ENCODE measurements around the gene PSMG4. TPM values are rescaled to one million over a fixed set of nuclear protein-coding genes. Genes with fewer than 3 reads are reported as not detected.

The PSMG4 gene
- polyA plus RNA-seq, 1 donor (not counting 4 experiments of a cell fraction or from before 2014, with no cell fraction given), result 16.3 TPM

- H3K27me3 ChIP-seq (ENCODE audit: control insufficient read depth, extremely low read depth, insufficient read depth, low read length), result no peaks in the 10 kb centered on the region
- no peaks in the 10 kb centered on the region for H3K9me3 ChIP-seq (ENCODE audit: control insufficient read depth, low read depth, low read length)
- no peaks in the 10 kb centered on the region for H4K20me1 ChIP-seq (ENCODE audit: control insufficient read depth, extremely low read depth, insufficient read depth, low read length)
- dilution Hi-C loops (cut with MboI; ENCODE audit: extremely low pct_ligation_motif_present, low sequenced_read_pairs), result no loop called here
- FAIRE-seq (no peak), DNase-seq (ENCODE audit: low read depth, low spot score) (no peak)
- no peak overlapping the region for H3K27ac ChIP-seq (ENCODE audit: control insufficient read depth, insufficient read depth, low read length)
- no peaks in the 10 kb centered on the region for H3K79me2 ChIP-seq (ENCODE audit: control insufficient read depth, insufficient read depth, low read length)
- no peak overlapping the region for H3K9ac ChIP-seq (ENCODE audit: control insufficient read depth, extremely low read depth, insufficient read depth, low read length)
- TF ChIP-seq EZH2 (IDR thresholded peaks at IDR 0.05; ENCODE audit: low read length) (no peak), CTCF (optimal IDR thresholded peaks at IDR 0.05 in 1 of 3, IDR thresholded peaks at IDR 0.05 in 1 of 3, conservative IDR thresholded peaks at IDR 0.05 in 1 of 3; ENCODE audit: extremely low read depth in 1 of 3, insufficient read depth in 2 of 3, low read length in 3 of 3) (no peak)
- H3K4me1 ChIP-seq (ENCODE audit: control insufficient read depth, extremely low read depth, insufficient read depth, low read length), result peaks cover 9% of the 10 kb centered on the region
- H3K4me3 ChIP-seq (ENCODE audit: control insufficient read depth in 2 of 3, extremely low read depth in 1 of 3, insufficient read depth in 2 of 3, low read depth in 1 of 3, low read length in 3 of 3), result no peak overlapping the region
- H2AFZ ChIP-seq (ENCODE audit: control insufficient read depth, low read length), result no peak overlapping the region
- H3K36me3 ChIP-seq (ENCODE audit: control insufficient read depth in 2 of 2, extremely low read depth in 1 of 2, insufficient read depth in 2 of 2, low read length in 2 of 2), result peaks cover 0 to 2% of the 10 kb centered on the region in 2 experiments
- no peaks in the 10 kb centered on the region for H3K9me1 ChIP-seq (ENCODE audit: control insufficient read depth, extremely low read depth, insufficient read depth, low read length)
- H3K4me2 ChIP-seq (ENCODE audit: control insufficient read depth, extremely low read depth, insufficient read depth, low read depth, low read length), result no peak overlapping the region
Observed at GRCh38 chr6:3308106-3308505, 49.4 kb downstream of the PSMG4 start.

- Histone ChIP-seq H3K9me3 (ENCODE audit: control insufficient read depth, low read depth, low read length) (no peaks in the 10 kb centered on the region), H2AFZ (ENCODE audit: control insufficient read depth, low read length) (no peak overlapping the region), H3K36me3 (ENCODE audit: control insufficient read depth in 2 of 2, extremely low read depth in 1 of 2, insufficient read depth in 2 of 2, low read length in 2 of 2) (peaks cover 0 to 2% of the 10 kb centered on the region in 2 experiments), H3K79me2 (ENCODE audit: control insufficient read depth, insufficient read depth, low read length) (no peaks in the 10 kb centered on the region), H3K4me3 (ENCODE audit: control insufficient read depth in 2 of 3, extremely low read depth in 1 of 3, insufficient read depth in 2 of 3, low read depth in 1 of 3, low read length in 3 of 3) (no peak overlapping the region), H3K27me3 (ENCODE audit: control insufficient read depth, extremely low read depth, insufficient read depth, low read length) (no peaks in the 10 kb centered on the region), H3K9ac (ENCODE audit: control insufficient read depth, extremely low read depth, insufficient read depth, low read length) (no peak overlapping the region), H3K4me2 (ENCODE audit: control insufficient read depth, extremely low read depth, insufficient read depth, low read depth, low read length) (no peak overlapping the region), H3K4me1 (ENCODE audit: control insufficient read depth, extremely low read depth, insufficient read depth, low read length) (peaks cover 9% of the 10 kb centered on the region), H3K27ac (ENCODE audit: control insufficient read depth, insufficient read depth, low read length) (no peak overlapping the region), H4K20me1 (ENCODE audit: control insufficient read depth, extremely low read depth, insufficient read depth, low read length) (no peaks in the 10 kb centered on the region), H3K9me1 (ENCODE audit: control insufficient read depth, extremely low read depth, insufficient read depth, low read length) (no peaks in the 10 kb centered on the region)
- TF ChIP-seq CTCF (optimal IDR thresholded peaks at IDR 0.05 in 1 of 3, IDR thresholded peaks at IDR 0.05 in 1 of 3, conservative IDR thresholded peaks at IDR 0.05 in 1 of 3; ENCODE audit: extremely low read depth in 1 of 3, insufficient read depth in 2 of 3, low read length in 3 of 3) (no peak), EZH2 (IDR thresholded peaks at IDR 0.05; ENCODE audit: low read length) (no peak)
- DNase-seq (ENCODE audit: low read depth, low spot score) (no peak), FAIRE-seq (no peak)
- dilution Hi-C loops (cut with MboI; ENCODE audit: extremely low pct_ligation_motif_present, low sequenced_read_pairs), result no loop called here
Observed at GRCh38 chr6:3309391-3310050, 50.8 kb downstream of the PSMG4 start.
